AG04450 (cell line): ENCODE measurements around the gene EXTL1. TPM values are rescaled to one million over a fixed set of nuclear protein-coding genes. Genes with fewer than 3 reads are reported as not detected.

Source experiments
- CTCF ChIA-PET: fragments of 300-600, 350-600 bp; formaldehyde crosslinking; extraction: SDS; loops from one replicate; lab custom pipeline; 2022; ENCODE audit warnings: antibody characterized with exemption, inconsistent platforms; lab: Charles Lee
- POLR2A ChIA-PET: fragments of 350-600 bp; formaldehyde crosslinking; extraction: SDS; loops from one replicate; lab custom pipeline; 2021; ENCODE audit warnings: antibody characterized with exemption, inconsistent platforms; lab: Yijun Ruan, JAX
- DNase-seq: peaks from one replicate; pipeline ENCODE4 v3.0.0-alpha.2; 2011; ENCODE audit warnings: low read depth, low spot score
- H3K27ac ChIP-seq: one replicate; pipeline ENCODE4 v1.5.1; 2012; ENCODE audit warnings: low read depth, low read length, control low read depth
- H3K27me3 ChIP-seq: one replicate; pipeline ENCODE4 v1.6.0; 2012; ENCODE audit warnings: low read length; ENCODE audit not compliant: control insufficient read depth, insufficient read depth
- H3K4me3 ChIP-seq: 2 replicates; pipeline ENCODE4 v1.5.1; 2011; ENCODE audit warnings: mild to moderate bottlenecking, low read depth, low read length, control low read depth
- H3K9me3 ChIP-seq: 2 replicates; pipeline ENCODE4 v1.5.1; 2012; ENCODE audit warnings: low read length; ENCODE audit not compliant: control insufficient read depth, insufficient read depth
- CTCF ChIP-seq: IDR thresholded peaks from 2 replicates; pipeline ENCODE4 v1.5.1; 2011; ENCODE audit warnings: low read depth, low read length, control low read depth, inconsistent platforms
- polyA plus RNA-seq: library from polyadenylated mRNA; depleted of rRNA; stranded (reverse); fragments of >200 nt; gene quantifications from 2 replicates; pipeline ENCODE4 v1.2.3, GENCODE V29; 2011

The EXTL1 gene
- polyA plus RNA-seq, 1 experiment: 1.3 TPM

- no peak for DNase-seq
- Histone ChIP-seq H3K27me3 (peaks cover 25% of the 10 kb centered on the region), H3K4me3 (no peak overlapping the region), H3K27ac (no peak overlapping the region), H3K9me3 (peaks cover 3% of the 10 kb centered on the region; the same call in 1 of the 2 replicates)
- no peak for TF ChIP-seq CTCF
- ChIA-PET POLR2A (no interaction called here), CTCF (no interaction called here)
Measured at GRCh38 chr1:26037904-26038303, 16.3 kb downstream of the EXTL1 start.

- POLR2A ChIA-PET: no interaction called here
- CTCF ChIA-PET: no interaction called here
- DNase-seq: no peak
- TF ChIP-seq CTCF: no peak
- H3K9me3 ChIP-seq: peaks cover 3% of the 10 kb centered on the region; the same call in 1 of the 2 replicates
- no peak overlapping the region for H3K4me3 ChIP-seq
- no peak overlapping the region for H3K27ac ChIP-seq
- H3K27me3 ChIP-seq: peaks cover 30% of the 10 kb centered on the region
Measured at GRCh38 chr1:26038477-26038876, 16.9 kb downstream of the EXTL1 start.

GRCh38 chr1:26038904-26039303 is 17.3 kb downstream of the EXTL1 start:
- Histone ChIP-seq H3K27me3 (peaks cover 33% of the 10 kb centered on the region), H3K9me3 (peaks cover 3% of the 10 kb centered on the region; the same call in 1 of the 2 replicates), H3K4me3 (no peak overlapping the region), H3K27ac (no peak overlapping the region)
- no peak for DNase-seq
- no peak for TF ChIP-seq CTCF
- CTCF ChIA-PET: interaction anchor here (0.5 kb wide), 1 partner anchor 126 kb away, joined by 5 read pairs; no protein-coding TSS in a partner anchor
- POLR2A ChIA-PET: no interaction called here

GRCh38 chr1:26041401-26041800 is 19.8 kb downstream of the EXTL1 start:
- no peak for TF ChIP-seq CTCF
- ChIA-PET CTCF (interaction anchor here (0.7 kb wide), 1 partner anchor 100 kb away, joined by 3 read pairs; no protein-coding TSS in a partner anchor), POLR2A (no interaction called here)
- no peak for DNase-seq
- peaks cover 51% of the 10 kb centered on the region for H3K27me3 ChIP-seq
- no peak overlapping the region for H3K4me3 ChIP-seq
- no peaks in the 10 kb centered on the region; the same call in 1 of the 2 replicates for H3K9me3 ChIP-seq
- H3K27ac ChIP-seq: no peak overlapping the region

- ChIA-PET POLR2A (interaction anchor here (0.6 kb wide), 2 partner anchors 14 to 180 kb away, joined by 5 to 9 read pairs; no protein-coding TSS in a partner anchor), CTCF (interaction anchor here (0.7 kb wide), 1 partner anchor 100 kb away, joined by 3 read pairs; no protein-coding TSS in a partner anchor)
- no peaks in the 10 kb centered on the region for H3K9me3 ChIP-seq
- no peak for TF ChIP-seq CTCF
- peaks cover 57% of the 10 kb centered on the region for H3K27me3 ChIP-seq
- no peak overlapping the region for H3K27ac ChIP-seq
- no peak for DNase-seq
- H3K4me3 ChIP-seq: no peak overlapping the region
Measured at GRCh38 chr1:26041978-26042377, 20.4 kb downstream of the EXTL1 start.
